HepG2 (cell line): ENCODE measurements around the gene SORBS2. TPM values are rescaled to one million over a fixed set of nuclear protein-coding genes. Genes with fewer than 3 reads are reported as not detected.

Experiments
- ATAC-seq: fragments of 200-7000 bp; cut with Tn5 transposase; 3 replicates; pipeline ENCODE4 v1.9.1; 2020; ENCODE audit warnings: mild to moderate bottlenecking, moderate library complexity
- BruUV-seq: library from RNA; stranded (reverse); fragments of 400-500 nt; replicated peaks from 2 replicates; lab custom pipeline; 2021; lab: Mats Ljungman, UMichigan
- CTCF ChIA-PET: fragments of 300-600 bp; formaldehyde crosslinking; extraction: SDS; loops from one replicate; lab custom pipeline; 2021; ENCODE audit warnings: low total read pairs, inconsistent platforms, low intra/inter-chr PET ratio; lab: Yijun Ruan, JAX
- POLR2A ChIA-PET: fragments of 350-600 bp; sonication (Branson Sonifier 250); formaldehyde crosslinking; loops from one replicate; lab custom pipeline; 2020; ENCODE audit warnings: antibody characterized with exemption, inconsistent platforms; lab: Yijun Ruan, JAX
- DNase-seq: peaks from one replicate; pipeline ENCODE4 v3.0.0-alpha.2; 2015; ENCODE audit warnings: low spot score
- FAIRE-seq: peaks from 3 replicates; lab custom pipeline; 2011; peaks lifted over from hg19 to GRCh38; lab: Jason Lieb, UNC
- H2AFZ ChIP-seq: one replicate; pipeline ENCODE4 v1.6.1; 2011; ENCODE audit warnings: low read length, inconsistent platforms
- H3K27ac ChIP-seq: fragments of 300-600 bp; 3 replicates; pipeline ENCODE4 v1.8.0; 2011; ENCODE audit warnings: mixed run types, mild to moderate bottlenecking, mixed read lengths, low read length, inconsistent platforms; ENCODE audit not compliant: insufficient read depth; ENCODE audit errors: extremely low read length
- H3K27me3 ChIP-seq, 2 experiments: fragments of 200-600 bp in 1 of 2; 2 replicates in 1 of 2; 3 replicates in 1 of 2; pipeline versions ENCODE4 v1.6.0 to v1.8.0; 2011; ENCODE audit warnings: low read length in 2 of 2, mild to moderate bottlenecking in 2 of 2, moderate library complexity in 2 of 2, inconsistent platforms in 1 of 2; ENCODE audit not compliant: insufficient read depth in 2 of 2, control insufficient read depth in 1 of 2
- H3K36me3 ChIP-seq, 2 experiments: fragments of 200-600 bp in 1 of 2; replicated peaks in 1 of 2; 2 replicates in 1 of 2; 3 replicates in 1 of 2; pipeline versions ENCODE4 v1.5.1 to v1.8.0; 2011; ENCODE audit warnings: low read length in 2 of 2, inconsistent platforms in 1 of 2; ENCODE audit not compliant: insufficient read depth in 2 of 2, control insufficient read depth in 1 of 2
- H3K4me1 ChIP-seq: 2 replicates; pipeline ENCODE4 v1.5.1; 2012; ENCODE audit warnings: low read length, inconsistent platforms; ENCODE audit not compliant: insufficient read depth
- H3K4me2 ChIP-seq: 2 replicates; pipeline ENCODE4 v1.6.0; 2011; ENCODE audit warnings: low read depth, low read length, inconsistent platforms
- H3K4me3 ChIP-seq, 3 experiments: fragments of 200-600 bp in 1 of 3; sonication (generic), shearing (Covaris generic) in 1 of 3; replicated peaks in 1 of 3; 2 replicates each; pipeline ENCODE4 v1.5.1; 2011 to 2016; ENCODE audit warnings: low read length in 3 of 3, inconsistent platforms in 2 of 3, low read depth in 2 of 3, mild to moderate bottlenecking in 2 of 3, control low read depth in 1 of 3, mixed read lengths in 1 of 3; ENCODE audit not compliant: insufficient read depth in 1 of 3
- H3K79me2 ChIP-seq: one replicate; pipeline ENCODE4 v1.6.1; 2011; ENCODE audit warnings: low read length, inconsistent platforms; ENCODE audit not compliant: insufficient read depth
- H3K9ac ChIP-seq: 2 replicates; pipeline ENCODE4 v1.6.0; 2011; ENCODE audit warnings: mild to moderate bottlenecking, low read depth, low read length, inconsistent platforms; ENCODE audit not compliant: insufficient read depth
- H3K9me3 ChIP-seq: 2 replicates; pipeline ENCODE4 v1.5.1; 2012; ENCODE audit warnings: mild to moderate bottlenecking, low read length
- H4K20me1 ChIP-seq: 2 replicates; pipeline ENCODE4 v1.6.0; 2011; ENCODE audit warnings: inconsistent platforms, mild to moderate bottlenecking, low read length, moderate library complexity; ENCODE audit not compliant: insufficient read depth
- BORCS8-MEF2B ChIP-seq: sonication (generic); formaldehyde crosslinking; IDR thresholded peaks from 2 replicates; pipeline ENCODE4 v1.8.0; 2022; ENCODE audit warnings: mild to moderate bottlenecking, missing genetic modification reagents
- FIP1L1 ChIP-seq: fragments of 200-400 bp; formaldehyde crosslinking; IDR thresholded peaks from 2 replicates; pipeline ENCODE4 v1.6.1; 2018; ENCODE audit warnings: low read depth, mild to moderate bottlenecking, low read length, moderate library complexity, borderline replicate concordance; ENCODE audit not compliant: insufficient read depth
- IKZF4 ChIP-seq: sonication (generic); formaldehyde crosslinking; IDR thresholded peaks from 2 replicates; pipeline ENCODE4 v1.5.1; 2020; ENCODE audit warnings: borderline replicate concordance, mild to moderate bottlenecking, low read depth, missing genetic modification reagents; ENCODE audit errors: not compliant biosample characterization
- NFE2L1 ChIP-seq: sonication (generic); formaldehyde crosslinking; IDR thresholded peaks from 2 replicates; pipeline ENCODE4 v1.4.0; 2020; ENCODE audit warnings: missing genetic modification reagents, mild to moderate bottlenecking, borderline replicate concordance
- ZNF121 ChIP-seq: sonication (generic); formaldehyde crosslinking; IDR thresholded peaks from 2 replicates; pipeline ENCODE4 v1.5.0; 2020; ENCODE audit warnings: mild to moderate bottlenecking, missing genetic modification reagents
- ZNF790 ChIP-seq: sonication (generic); formaldehyde crosslinking; IDR thresholded peaks from 2 replicates; pipeline ENCODE4 v1.8.0; 2022; ENCODE audit warnings: missing genetic modification reagents, mild to moderate bottlenecking, borderline replicate concordance
- WGBS: methylation state at CpG from one replicate; pipeline ENCODE4 v1.1.6; 2017; ENCODE audit warnings: low lambda C conversion rate; 5-methylcytosine and 5-hydroxymethylcytosine counted together
- in situ Hi-C: cut with HindIII; loops from 2 replicates; pipeline ENCODE4 v1.10.0; 2017; ENCODE audit warnings: low pct_unique_long_range_greater_than_20kb; ENCODE audit not compliant: extremely low pct_ligation_motif_present
- intact Hi-C: fragments of 100-400 bp; cut with micrococcal nuclease; formaldehyde crosslinking; loops from one replicate; pipeline ENCODE4 v1.10.0; 2022; ENCODE audit not compliant: unreplicated experiment
- polyA plus RNA-seq, 8 experiments: library from polyadenylated mRNA; depleted of rRNA in 3 of 8; stranded (reverse) in 7 of 8; unstranded in 1 of 8; fragments of >200 nt; fragmentation: Illumina TruSeq in 4 of 8; extraction: Trizol in 4 of 8; gene quantifications; 2 replicates each; pipeline versions ENCODE4 v1.2.1 to v1.2.3, GENCODE V29; 2011 to 2016; ENCODE audit warnings: low read depth in 4 of 8, missing spikeins in 1 of 8, mixed read lengths in 1 of 8; ENCODE audit not compliant: insufficient read depth in 1 of 8
- total RNA-seq, 5 experiments: library from RNA; depleted of rRNA; stranded (reverse); fragments of >200 nt; fragmentation: Illumina TruSeq; extraction: Trizol; gene quantifications; 2 replicates each; pipeline ENCODE4 v1.2.3, GENCODE V29; 2016; ENCODE audit warnings: low read depth in 1 of 5
- TF ChIP-seq, protein P1 (sequence below): sonication (generic); formaldehyde crosslinking; conservative IDR thresholded peaks from 2 replicates; pipeline ENCODE4 v1.4.0; 2020; ENCODE audit warnings: missing genetic modification reagents
- TF ChIP-seq, protein P2 (sequence below): sonication (generic); formaldehyde crosslinking; IDR thresholded peaks from 2 replicates; pipeline ENCODE4 v1.9.0; 2021; ENCODE audit warnings: missing genetic modification reagents, mild to moderate bottlenecking, borderline replicate concordance

Gene SORBS2
- total and polyA plus RNA-seq, 2 of the 13 experiments (the other 11 are each of a cell fraction or from before 2014, with no cell fraction given), result 25.0 to 80.5 TPM

DNA sequence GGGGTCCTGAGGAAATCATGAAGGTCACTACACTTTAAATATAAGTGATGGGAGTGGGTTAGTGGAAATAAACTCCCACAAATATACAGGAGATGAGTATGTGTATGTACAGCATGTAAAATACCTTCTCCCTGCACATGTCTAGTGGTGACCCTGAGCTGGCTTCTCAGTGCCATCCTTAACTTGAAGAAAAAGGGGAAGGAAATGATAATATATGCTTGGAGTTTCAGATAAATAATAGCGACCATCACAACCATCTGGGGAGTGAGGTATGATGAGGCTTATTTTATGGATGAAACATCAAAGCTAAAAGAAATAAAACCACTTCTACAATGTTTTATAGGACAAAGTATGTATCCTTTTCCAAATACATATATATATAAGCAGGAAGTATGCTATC, 41.0 kb upstream of the SORBS2 start:
- H3K4me3 ChIP-seq, result no peak overlapping the region
- no peak for FAIRE-seq
- no peaks in the 10 kb centered on the region for H3K79me2 ChIP-seq
- ChIA-PET CTCF (no interaction called here), POLR2A (no interaction called here)
- 0% methylated on average over 1 of the region's 1 CpG for WGBS
- H4K20me1 ChIP-seq, result no peaks in the 10 kb centered on the region
- peaks cover 2% of the 10 kb centered on the region for H3K4me1 ChIP-seq
- in situ Hi-C loops, result no loop called here
- H3K27me3 ChIP-seq, result no peaks in the 10 kb centered on the region; a peak in 1 of 5 replicates
- H3K9me3 ChIP-seq, result peaks cover 6% of the 10 kb centered on the region; the same call in 1 of the 2 replicates
- H3K27ac ChIP-seq, result no peak overlapping the region
- BruUV-seq, result no TSS peak
- no peaks in the 10 kb centered on the region for H3K36me3 ChIP-seq
- no peak overlapping the region for H3K9ac ChIP-seq
- H3K4me2 ChIP-seq, result no peak overlapping the region
- DNase-seq, result no peak
- no peak overlapping the region for H2AFZ ChIP-seq
- ATAC-seq, result no peak
- TF ChIP-seq FIP1L1, result no peak
- TF ChIP-seq ZNF790 (CRISPR knock-in tag), result no peak
- TF ChIP-seq, protein P1, sequence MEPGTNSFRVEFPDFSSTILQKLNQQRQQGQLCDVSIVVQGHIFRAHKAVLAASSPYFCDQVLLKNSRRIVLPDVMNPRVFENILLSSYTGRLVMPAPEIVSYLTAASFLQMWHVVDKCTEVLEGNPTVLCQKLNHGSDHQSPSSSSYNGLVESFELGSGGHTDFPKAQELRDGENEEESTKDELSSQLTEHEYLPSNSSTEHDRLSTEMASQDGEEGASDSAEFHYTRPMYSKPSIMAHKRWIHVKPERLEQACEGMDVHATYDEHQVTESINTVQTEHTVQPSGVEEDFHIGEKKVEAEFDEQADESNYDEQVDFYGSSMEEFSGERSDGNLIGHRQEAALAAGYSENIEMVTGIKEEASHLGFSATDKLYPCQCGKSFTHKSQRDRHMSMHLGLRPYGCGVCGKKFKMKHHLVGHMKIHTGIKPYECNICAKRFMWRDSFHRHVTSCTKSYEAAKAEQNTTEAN (CRISPR knock-in tag), result no peak
- TF ChIP-seq IKZF4 (CRISPR knock-in tag), result no peak
- no peak for TF ChIP-seq NFE2L1 (CRISPR knock-in tag)
- TF ChIP-seq BORCS8-MEF2B, result no peak
- TF ChIP-seq ZNF121 (CRISPR knock-in tag), result no peak
- TF ChIP-seq, protein P2, sequence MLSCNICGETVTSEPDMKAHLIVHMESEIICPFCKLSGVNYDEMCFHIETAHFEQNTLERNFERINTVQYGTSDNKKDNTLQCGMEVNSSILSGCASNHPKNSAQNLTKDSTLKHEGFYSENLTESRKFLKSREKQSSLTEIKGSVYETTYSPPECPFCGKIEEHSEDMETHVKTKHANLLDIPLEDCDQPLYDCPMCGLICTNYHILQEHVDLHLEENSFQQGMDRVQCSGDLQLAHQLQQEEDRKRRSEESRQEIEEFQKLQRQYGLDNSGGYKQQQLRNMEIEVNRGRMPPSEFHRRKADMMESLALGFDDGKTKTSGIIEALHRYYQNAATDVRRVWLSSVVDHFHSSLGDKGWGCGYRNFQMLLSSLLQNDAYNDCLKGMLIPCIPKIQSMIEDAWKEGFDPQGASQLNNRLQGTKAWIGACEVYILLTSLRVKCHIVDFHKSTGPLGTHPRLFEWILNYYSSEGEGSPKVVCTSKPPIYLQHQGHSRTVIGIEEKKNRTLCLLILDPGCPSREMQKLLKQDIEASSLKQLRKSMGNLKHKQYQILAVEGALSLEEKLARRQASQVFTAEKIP (CRISPR knock-in tag), result no peak
- TF ChIP-seq, all 625 proteins: peak for 0
- intact Hi-C loops, result no loop called here
